Panc1 (cell line): Measurements from ENCODE around the gene SNRNP40. TPM values are rescaled to one million over a fixed set of nuclear protein-coding genes. Genes with fewer than 3 reads are reported as not detected.
"Not testable (repeated sequence)": the region's sequence is repeated elsewhere in the genome, so short reads cannot be mapped to it uniquely, and the experiment has no call there.

Experiments
- ATAC-seq: fragments of 200-7000 bp; cut with Tn5 transposase; 2 replicates; pipeline ENCODE4 v1.9.1; 2020; ENCODE audit warnings: mild to moderate bottlenecking, moderate library complexity
- BruUV-seq: library from RNA; stranded (reverse); fragments of 400-500 nt; replicated peaks from 2 replicates; lab custom pipeline; 2021; lab: Mats Ljungman, UMichigan
- CTCF ChIA-PET: fragments of 300-600 bp; sonication (Branson Sonifier 250); formaldehyde crosslinking; loops from one replicate; lab custom pipeline; 2022; ENCODE audit warnings: antibody characterized with exemption; lab: Charles Lee
- POLR2A ChIA-PET: fragments of 300-600 bp; sonication (Branson Sonifier 250); formaldehyde crosslinking; loops from one replicate; lab custom pipeline; 2022; ENCODE audit warnings: antibody characterized with exemption; lab: Charles Lee
- DNase-seq: peaks from one replicate; pipeline ENCODE4 v3.0.0-alpha.2; 2010; ENCODE audit warnings: low read depth, low spot score
- H3K27ac ChIP-seq: 2 replicates; pipeline ENCODE4 v1.5.1; 2011; ENCODE audit warnings: mild to moderate bottlenecking, low read length, inconsistent platforms
- H3K27me3 ChIP-seq: fragments of 200-500 bp; sonication (Bioruptor generic); 2 replicates; pipeline ENCODE4 v1.6.0; 2014; ENCODE audit warnings: low read length, inconsistent platforms; ENCODE audit not compliant: control insufficient read depth, insufficient read depth
- H3K36me3 ChIP-seq: fragments of 200-500 bp; sonication (Bioruptor generic); 2 replicates; pipeline ENCODE4 v1.5.1; 2014; ENCODE audit warnings: inconsistent platforms, mild to moderate bottlenecking, low read length, moderate library complexity; ENCODE audit not compliant: control insufficient read depth, insufficient read depth
- H3K4me1 ChIP-seq: 2 replicates; pipeline ENCODE4 v1.5.1; 2011; ENCODE audit warnings: inconsistent platforms, mild to moderate bottlenecking, low read length, moderate library complexity; ENCODE audit not compliant: control insufficient read depth, insufficient read depth
- H3K4me3 ChIP-seq, 2 experiments: 2 replicates each; pipeline ENCODE4 v1.5.1; 2011 to 2012; ENCODE audit warnings: low read depth in 2 of 2, low read length in 2 of 2, mild to moderate bottlenecking in 2 of 2, inconsistent platforms in 1 of 2, moderate library complexity in 1 of 2
- H3K9me3 ChIP-seq: fragments of 200-500 bp; sonication (Bioruptor generic); 2 replicates; pipeline ENCODE4 v1.5.1; 2014; ENCODE audit warnings: low read depth, mild to moderate bottlenecking, inconsistent platforms, low read length, moderate library complexity; ENCODE audit not compliant: control insufficient read depth, insufficient read depth
- POLR2AphosphoS5 ChIP-seq: IDR thresholded peaks from 2 replicates; pipeline ENCODE4 v1.6.1; 2012; ENCODE audit warnings: mild to moderate bottlenecking, low read depth, low read length, moderate library complexity
- SIN3A ChIP-seq: IDR thresholded peaks from 2 replicates; pipeline ENCODE4 v1.6.1; 2012; ENCODE audit warnings: low read depth, mild to moderate bottlenecking, low read length, moderate library complexity, borderline replicate concordance; ENCODE audit not compliant: insufficient read depth
- TCF7L2 ChIP-seq: IDR thresholded peaks from 2 replicates; pipeline ENCODE4 v1.6.1; 2011; ENCODE audit warnings: mild to moderate bottlenecking, low read depth, low read length, inconsistent platforms
- in situ Hi-C: cut with HindIII; loops from 2 replicates; pipeline ENCODE4 v1.10.0; 2016; ENCODE audit warnings: low sequenced_read_pairs, low pct_unique_long_range_greater_than_20kb
- intact Hi-C: fragments of 100-400 bp; cut with micrococcal nuclease; formaldehyde crosslinking; loops from one replicate; pipeline ENCODE4 v1.10.0; 2022; ENCODE audit not compliant: unreplicated experiment
- total RNA-seq: library from RNA; stranded (reverse); gene quantifications from one replicate; pipeline ENCODE4 v1.2.1, GENCODE V29; 2021; ENCODE audit not compliant: unreplicated experiment
- TF ChIP-seq, protein P1 (sequence below): fragments of 450-650 bp; IDR thresholded peaks from 2 replicates; pipeline ENCODE4 v1.5.1; 2017; ENCODE audit warnings: mild to moderate bottlenecking
- TF ChIP-seq, protein P2 (sequence below), 2 experiments: IDR thresholded peaks; 2 replicates each; pipeline ENCODE4 v1.6.1; 2011 to 2012; ENCODE audit warnings: low read depth in 2 of 2, control low read depth in 1 of 2, low read length in 1 of 2, mild to moderate bottlenecking in 1 of 2, moderate library complexity in 1 of 2; ENCODE audit not compliant: insufficient read depth in 1 of 2

Gene SNRNP40
- total RNA-seq, 1 experiment from 2014 or later = 99.3 TPM

DNA sequence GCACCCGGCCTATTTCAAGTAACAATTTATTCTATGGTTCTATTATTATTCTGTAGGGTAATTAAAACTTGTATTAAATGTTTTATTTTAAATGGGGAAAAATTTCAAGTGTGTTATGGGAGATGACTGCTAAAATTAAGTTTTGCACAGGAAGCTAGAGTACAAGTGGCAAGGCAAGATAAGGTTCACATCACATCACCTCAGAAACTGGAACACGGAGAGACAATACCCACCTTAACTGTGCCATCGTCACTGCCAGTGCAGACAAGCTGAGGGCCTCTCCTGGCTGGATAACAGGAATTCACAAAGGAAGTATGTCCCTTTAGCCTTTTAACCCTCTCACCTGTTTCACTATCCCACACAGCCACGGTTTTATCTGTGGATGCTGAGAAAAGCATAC lies 7.6 kb downstream of the SNRNP40 start:
- ChIA-PET POLR2A (no interaction called here), CTCF (interaction anchor here (0.6 to 1.0 kb wide), 2 partner anchors 133 to 555 kb away, joined by 4 to 10 read pairs; no protein-coding TSS in a partner anchor)
- in situ Hi-C loops (no loop called here), intact Hi-C loops (no loop called here)
- no peaks in the 10 kb centered on the region for H3K4me1 ChIP-seq
- ATAC-seq (no peak), DNase-seq (no peak)
- H3K4me3 ChIP-seq = no peak overlapping the region
- H3K9me3 ChIP-seq = no peaks in the 10 kb centered on the region
- BruUV-seq = no TSS peak
- no peak overlapping the region for H3K27ac ChIP-seq
- H3K27me3 ChIP-seq = no peaks in the 10 kb centered on the region
- H3K36me3 ChIP-seq = peaks cover 29% of the 10 kb centered on the region
- TF ChIP-seq SIN3A = no peak
- TF ChIP-seq, protein P1, sequence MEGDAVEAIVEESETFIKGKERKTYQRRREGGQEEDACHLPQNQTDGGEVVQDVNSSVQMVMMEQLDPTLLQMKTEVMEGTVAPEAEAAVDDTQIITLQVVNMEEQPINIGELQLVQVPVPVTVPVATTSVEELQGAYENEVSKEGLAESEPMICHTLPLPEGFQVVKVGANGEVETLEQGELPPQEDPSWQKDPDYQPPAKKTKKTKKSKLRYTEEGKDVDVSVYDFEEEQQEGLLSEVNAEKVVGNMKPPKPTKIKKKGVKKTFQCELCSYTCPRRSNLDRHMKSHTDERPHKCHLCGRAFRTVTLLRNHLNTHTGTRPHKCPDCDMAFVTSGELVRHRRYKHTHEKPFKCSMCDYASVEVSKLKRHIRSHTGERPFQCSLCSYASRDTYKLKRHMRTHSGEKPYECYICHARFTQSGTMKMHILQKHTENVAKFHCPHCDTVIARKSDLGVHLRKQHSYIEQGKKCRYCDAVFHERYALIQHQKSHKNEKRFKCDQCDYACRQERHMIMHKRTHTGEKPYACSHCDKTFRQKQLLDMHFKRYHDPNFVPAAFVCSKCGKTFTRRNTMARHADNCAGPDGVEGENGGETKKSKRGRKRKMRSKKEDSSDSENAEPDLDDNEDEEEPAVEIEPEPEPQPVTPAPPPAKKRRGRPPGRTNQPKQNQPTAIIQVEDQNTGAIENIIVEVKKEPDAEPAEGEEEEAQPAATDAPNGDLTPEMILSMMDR = no peak
- no peak for TF ChIP-seq POLR2AphosphoS5
- TF ChIP-seq TCF7L2 = no peak
- TF ChIP-seq, protein P2, sequence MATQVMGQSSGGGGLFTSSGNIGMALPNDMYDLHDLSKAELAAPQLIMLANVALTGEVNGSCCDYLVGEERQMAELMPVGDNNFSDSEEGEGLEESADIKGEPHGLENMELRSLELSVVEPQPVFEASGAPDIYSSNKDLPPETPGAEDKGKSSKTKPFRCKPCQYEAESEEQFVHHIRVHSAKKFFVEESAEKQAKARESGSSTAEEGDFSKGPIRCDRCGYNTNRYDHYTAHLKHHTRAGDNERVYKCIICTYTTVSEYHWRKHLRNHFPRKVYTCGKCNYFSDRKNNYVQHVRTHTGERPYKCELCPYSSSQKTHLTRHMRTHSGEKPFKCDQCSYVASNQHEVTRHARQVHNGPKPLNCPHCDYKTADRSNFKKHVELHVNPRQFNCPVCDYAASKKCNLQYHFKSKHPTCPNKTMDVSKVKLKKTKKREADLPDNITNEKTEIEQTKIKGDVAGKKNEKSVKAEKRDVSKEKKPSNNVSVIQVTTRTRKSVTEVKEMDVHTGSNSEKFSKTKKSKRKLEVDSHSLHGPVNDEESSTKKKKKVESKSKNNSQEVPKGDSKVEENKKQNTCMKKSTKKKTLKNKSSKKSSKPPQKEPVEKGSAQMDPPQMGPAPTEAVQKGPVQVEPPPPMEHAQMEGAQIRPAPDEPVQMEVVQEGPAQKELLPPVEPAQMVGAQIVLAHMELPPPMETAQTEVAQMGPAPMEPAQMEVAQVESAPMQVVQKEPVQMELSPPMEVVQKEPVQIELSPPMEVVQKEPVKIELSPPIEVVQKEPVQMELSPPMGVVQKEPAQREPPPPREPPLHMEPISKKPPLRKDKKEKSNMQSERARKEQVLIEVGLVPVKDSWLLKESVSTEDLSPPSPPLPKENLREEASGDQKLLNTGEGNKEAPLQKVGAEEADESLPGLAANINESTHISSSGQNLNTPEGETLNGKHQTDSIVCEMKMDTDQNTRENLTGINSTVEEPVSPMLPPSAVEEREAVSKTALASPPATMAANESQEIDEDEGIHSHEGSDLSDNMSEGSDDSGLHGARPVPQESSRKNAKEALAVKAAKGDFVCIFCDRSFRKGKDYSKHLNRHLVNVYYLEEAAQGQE (IDR thresholded peaks at IDR 0.05; ENCODE audit: insufficient read depth in 1 of 2, low read depth in 2 of 2, low read length in 1 of 2) = no peak

DNA sequence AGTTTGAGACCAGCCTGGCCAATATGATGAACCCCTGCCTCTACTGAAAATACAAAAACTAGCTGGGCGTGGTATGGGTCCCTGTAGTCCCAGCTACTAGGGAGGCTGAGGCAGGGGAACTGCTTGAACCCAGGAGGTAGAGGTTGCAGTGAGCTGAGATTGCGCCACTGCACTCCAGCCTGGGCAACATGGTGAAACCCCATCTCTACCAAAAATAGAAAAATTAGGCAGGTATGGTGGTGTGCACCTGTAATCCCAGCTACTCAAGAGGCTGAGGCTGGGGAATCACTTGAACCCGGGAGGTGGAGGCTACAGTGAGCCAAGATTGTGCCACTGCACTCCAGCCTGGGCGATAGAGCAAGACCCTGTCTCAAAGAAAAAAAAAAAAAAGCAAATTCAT lies 8.8 kb downstream of the SNRNP40 start:
- H3K27ac ChIP-seq, CTCF ChIA-PET, in situ Hi-C loops, BruUV-seq, H3K4me3 ChIP-seq, H3K9me3 ChIP-seq, DNase-seq, H3K27me3 ChIP-seq, ATAC-seq, intact Hi-C loops, POLR2A ChIA-PET, H3K4me1 ChIP-seq: not testable (repeated sequence)
- H3K36me3 ChIP-seq = peaks cover 28% of the 10 kb centered on the region

DNA sequence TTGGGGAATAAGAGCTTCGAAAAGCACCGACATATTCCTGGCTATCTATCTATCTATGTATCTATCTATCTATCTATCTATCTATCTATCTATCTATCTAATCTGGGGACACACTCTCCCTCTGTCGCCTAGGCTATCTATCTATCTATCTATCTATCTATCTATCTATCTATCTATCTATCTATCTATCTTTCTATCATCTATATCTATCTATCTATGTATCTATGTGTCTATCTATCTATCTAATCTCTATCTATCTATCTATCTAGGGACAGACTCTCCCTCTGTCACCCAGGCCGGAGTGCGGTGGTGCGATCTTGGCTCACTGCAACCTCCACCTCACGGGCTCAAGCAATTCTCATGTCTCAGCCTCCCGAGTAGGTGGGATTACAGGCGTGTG lies 14.2 kb downstream of the SNRNP40 start:
- H3K36me3 ChIP-seq = peaks cover 36% of the 10 kb centered on the region
- BruUV-seq, H3K27me3 ChIP-seq, H3K4me3 ChIP-seq, POLR2A ChIA-PET, H3K27ac ChIP-seq, ATAC-seq, H3K9me3 ChIP-seq, DNase-seq, intact Hi-C loops, in situ Hi-C loops, CTCF ChIA-PET, H3K4me1 ChIP-seq: not testable (repeated sequence)
